GM19238 (cell line): ENCODE measurements around the gene TUT4.

Source experiments
- DNase-seq: peaks from one replicate; pipeline ENCODE4 v3.0.0; 2011; ENCODE audit warnings: low spot score; ENCODE audit not compliant: insufficient read length

TUT4 gene

GRCh38 chr1:52534928-52535764 lies 17.7 kb downstream of the TUT4 start:
- DNase-seq, result no peak

- no peak for DNase-seq
Measured at GRCh38 chr1:52533713-52534112, 19.2 kb downstream of the TUT4 start.

- DNase-seq, result no peak
Measured at GRCh38 chr1:52532731-52533327, 20.1 kb downstream of the TUT4 start.

GRCh38 chr1:52532247-52532646 lies 20.6 kb downstream of the TUT4 start:
- no peak for DNase-seq

GRCh38 chr1:52531249-52531872 lies 21.5 kb downstream of the TUT4 start:
- no peak for DNase-seq

- DNase-seq, result no peak
Measured at GRCh38 chr1:52530563-52531144, 22.2 kb downstream of the TUT4 start.

- DNase-seq, result no peak
Measured at GRCh38 chr1:52523376-52523775, 29.5 kb downstream of the TUT4 start.

- DNase-seq, result no peak
Measured at GRCh38 chr1:52520148-52520547, 32.7 kb downstream of the TUT4 start.

GRCh38 chr1:52518962-52519361 lies 33.9 kb downstream of the TUT4 start:
- no peak for DNase-seq

GRCh38 chr1:52511851-52512615 lies 40.9 kb downstream of the TUT4 start:
- DNase-seq, result no peak

GRCh38 chr1:52511439-52511838 lies 41.5 kb downstream of the TUT4 start:
- no peak for DNase-seq

GRCh38 chr1:52506920-52507546 lies 45.9 kb downstream of the TUT4 start:
- DNase-seq, result no peak

- DNase-seq, result no peak
Measured at GRCh38 chr1:52506349-52506748, 46.5 kb downstream of the TUT4 start.

- no peak for DNase-seq
Measured at GRCh38 chr1:52504720-52505119, 48.2 kb downstream of the TUT4 start.

GRCh38 chr1:52503706-52504105 lies 49.2 kb downstream of the TUT4 start:
- no peak for DNase-seq

- no peak for DNase-seq
Measured at GRCh38 chr1:52502789-52503188, 50.1 kb downstream of the TUT4 start.

- no peak for DNase-seq
Measured at GRCh38 chr1:52487632-52488031, 65.3 kb downstream of the TUT4 start.

- no peak for DNase-seq
Measured at GRCh38 chr1:52482326-52483004, 70.4 kb downstream of the TUT4 start.

GRCh38 chr1:52479076-52479475 lies 73.8 kb downstream of the TUT4 start:
- DNase-seq, result no peak

- no peak for DNase-seq
Measured at GRCh38 chr1:52477876-52478275, 75.0 kb downstream of the TUT4 start.
